ENCODE results near the gene SMIM9.

The SMIM9 gene

GRCh38 chrX:154836163-154836562 is 1.7 kb upstream of the SMIM9 start:
- H3K36me3 ChIP-seq, result no peaks in the 10 kb centered on the region
- no peak for DNase-seq
- no peak for TF ChIP-seq CTCF (IDR thresholded peaks at IDR 0.05; ENCODE audit: low read depth, low read length)
- H3K27ac ChIP-seq, result no peak overlapping the region
- H3K27me3 ChIP-seq (ENCODE audit: insufficient read depth, low read depth, severe bottlenecking), result no peaks in the 10 kb centered on the region
- no peak overlapping the region for H3K4me3 ChIP-seq (ENCODE audit: low read depth, low read length)
- H3K9me3 ChIP-seq (ENCODE audit: severe bottlenecking), result no peaks in the 10 kb centered on the region

DNA sequence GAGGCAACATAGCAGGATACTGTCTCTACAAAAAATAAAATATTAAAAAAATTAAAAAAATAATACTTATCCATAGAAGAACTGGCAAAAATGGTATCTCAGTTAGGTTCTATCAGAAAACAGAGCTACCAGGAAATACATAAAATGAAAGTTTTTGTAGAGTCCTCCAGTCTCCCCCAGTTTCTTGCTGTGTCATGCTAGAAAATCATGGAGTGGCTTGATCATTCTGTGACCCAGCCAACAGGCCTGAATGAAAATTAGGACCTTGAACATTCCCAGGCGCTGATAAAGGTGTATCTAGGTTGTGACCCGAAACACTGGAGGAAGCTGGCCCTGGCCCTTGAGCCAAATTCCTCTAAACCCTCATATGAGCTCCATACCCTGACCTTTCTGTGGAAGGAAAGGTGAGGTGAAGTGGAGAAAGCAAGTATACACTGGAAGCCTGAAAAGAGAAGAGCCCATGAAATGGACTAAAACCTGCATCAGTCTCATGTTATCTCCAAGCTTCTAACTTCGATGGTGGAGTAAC is 652 bp downstream of the SMIM9 start:
- no peaks in the 10 kb centered on the region for H3K27me3 ChIP-seq (ENCODE audit: insufficient read depth, low read depth, severe bottlenecking)

GRCh38 chrX:154829926-154830442 is 4.5 kb downstream of the SMIM9 start:
- Histone ChIP-seq H3K9me3 (ENCODE audit: severe bottlenecking) (no peaks in the 10 kb centered on the region), H3K36me3 (no peaks in the 10 kb centered on the region), H3K27ac (no peak overlapping the region), H3K27me3 (ENCODE audit: insufficient read depth, low read depth, severe bottlenecking) (no peaks in the 10 kb centered on the region), H3K4me3 (ENCODE audit: low read depth, low read length) (no peak overlapping the region)
- DNase-seq, result no peak
- TF ChIP-seq CTCF (IDR thresholded peaks at IDR 0.05; ENCODE audit: low read depth, low read length), result peak; percentile 20; the same call in 1 of the 2 replicates

More for the DNA sequence above, 652 bp downstream of the SMIM9 start:
- H3K4me3 ChIP-seq (ENCODE audit: low read depth, low read length), result no peak overlapping the region
- TF ChIP-seq CTCF (IDR thresholded peaks at IDR 0.05; ENCODE audit: low read depth, low read length), result no peak
- no peak for DNase-seq
- H3K36me3 ChIP-seq, result no peaks in the 10 kb centered on the region
- no peak overlapping the region for H3K27ac ChIP-seq
- no peaks in the 10 kb centered on the region for H3K9me3 ChIP-seq (ENCODE audit: severe bottlenecking)

DNA sequence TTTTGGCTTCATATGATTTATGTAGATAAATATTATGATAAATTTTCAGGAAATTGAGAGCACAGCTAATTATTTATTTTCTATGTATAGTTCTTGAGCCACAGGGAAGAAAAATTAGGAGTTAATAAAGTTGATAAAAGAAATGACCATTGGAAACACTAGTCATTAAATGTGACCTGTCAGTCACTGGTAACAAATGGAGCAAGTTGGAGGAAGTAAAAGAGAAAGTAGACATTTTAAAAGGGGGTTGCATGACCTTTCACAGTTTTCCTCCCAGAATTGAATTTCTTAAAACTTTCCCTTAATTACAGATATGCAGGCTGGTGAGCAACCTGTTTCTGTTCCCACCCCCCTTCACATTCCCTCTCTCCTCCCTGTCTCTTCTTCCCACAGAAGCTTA is 5.3 kb downstream of the SMIM9 start:
- no peak overlapping the region for H3K4me3 ChIP-seq (ENCODE audit: low read depth, low read length)
- no peak for TF ChIP-seq CTCF (IDR thresholded peaks at IDR 0.05; ENCODE audit: low read depth, low read length)
- DNase-seq, result no peak
- H3K9me3 ChIP-seq (ENCODE audit: severe bottlenecking), result no peaks in the 10 kb centered on the region
- no peaks in the 10 kb centered on the region for H3K36me3 ChIP-seq
- no peaks in the 10 kb centered on the region for H3K27me3 ChIP-seq (ENCODE audit: insufficient read depth, low read depth, severe bottlenecking)
- peak overlapping the region; percentile 43 for H3K27ac ChIP-seq

- H3K36me3 ChIP-seq, result no peaks in the 10 kb centered on the region
- no peak for DNase-seq
- TF ChIP-seq CTCF (IDR thresholded peaks at IDR 0.05; ENCODE audit: low read depth, low read length), result no peak
- H3K4me3 ChIP-seq (ENCODE audit: low read depth, low read length), result no peak overlapping the region
- peak overlapping the region; percentile 77 for H3K27ac ChIP-seq
- H3K27me3 ChIP-seq (ENCODE audit: insufficient read depth, low read depth, severe bottlenecking), result no peaks in the 10 kb centered on the region
- no peaks in the 10 kb centered on the region for H3K9me3 ChIP-seq (ENCODE audit: severe bottlenecking)
These were observed 6.5 kb downstream of the SMIM9 start for GRCh38 chrX:154828016-154828408.
